Measurements from ENCODE around the gene SLC4A8. TPM values are rescaled to one million over a fixed set of nuclear protein-coding genes. Genes with fewer than 3 reads are reported as not detected.

Gene SLC4A8
- polyA plus RNA-seq, 3 donors = 2.8 to 5.2 (median 4.3) TPM

GRCh38 chr12:51393676-51394545 is 30.7 kb upstream of the SLC4A8 start:
- DNase-seq = no peak

GRCh38 chr12:51395283-51396230 is 29.1 kb upstream of the SLC4A8 start:
- DNase-seq = no peak

- no peak for DNase-seq
These were observed 27.0 kb upstream of the SLC4A8 start for GRCh38 chr12:51397670-51398069.

GRCh38 chr12:51399891-51400290 is 24.7 kb upstream of the SLC4A8 start:
- no peak for DNase-seq

- no peak for DNase-seq
These were observed 23.6 kb upstream of the SLC4A8 start for GRCh38 chr12:51401020-51401419.

- no peak for DNase-seq
These were observed 23.1 kb upstream of the SLC4A8 start for GRCh38 chr12:51401486-51401885.

GRCh38 chr12:51401900-51402299 is 22.7 kb upstream of the SLC4A8 start:
- no peak for DNase-seq

- DNase-seq = no peak
These were observed 21.5 kb upstream of the SLC4A8 start for GRCh38 chr12:51403159-51403558.

GRCh38 chr12:51403681-51404136 is 20.9 kb upstream of the SLC4A8 start:
- no peak for DNase-seq

- DNase-seq = no peak
These were observed 20.0 kb upstream of the SLC4A8 start for GRCh38 chr12:51404627-51405026.

GRCh38 chr12:51405801-51406207 is 18.8 kb upstream of the SLC4A8 start:
- DNase-seq = no peak

- DNase-seq = no peak
These were observed 18.3 kb upstream of the SLC4A8 start for GRCh38 chr12:51406290-51406689.

- no peak for DNase-seq
These were observed 17.8 kb upstream of the SLC4A8 start for GRCh38 chr12:51406859-51407258.

GRCh38 chr12:51407604-51408003 is 17.0 kb upstream of the SLC4A8 start:
- no peak for DNase-seq

GRCh38 chr12:51409846-51410245 is 14.8 kb upstream of the SLC4A8 start:
- no peak for DNase-seq

- no peak for DNase-seq
These were observed 11.5 kb upstream of the SLC4A8 start for GRCh38 chr12:51413149-51413548.

GRCh38 chr12:51413791-51414190 is 10.8 kb upstream of the SLC4A8 start:
- DNase-seq = no peak

- DNase-seq = no peak
These were observed 8.7 kb upstream of the SLC4A8 start for GRCh38 chr12:51415931-51416330.

GRCh38 chr12:51417826-51418225 is 6.8 kb upstream of the SLC4A8 start:
- DNase-seq = no peak

GRCh38 chr12:51419425-51420193 is 5.0 kb upstream of the SLC4A8 start:
- no peak for DNase-seq

GRCh38 chr12:51421266-51421884 is 3.3 kb upstream of the SLC4A8 start:
- DNase-seq = peak; percentile 75
